SK-N-DZ (cell line): ENCODE results near the gene ASGR1.
A peak's percentile ranks its signal among the peaks of the same experiment; 100 is the strongest.
"Not testable (repeated sequence)": the region's sequence is repeated elsewhere in the genome, so short reads cannot be mapped to it uniquely, and the experiment has no call there.

Experiments
- DNase-seq: peaks from one replicate; pipeline ENCODE4 v3.0.0-alpha.2; 2015; ENCODE audit warnings: low spot score

The ASGR1 gene

GRCh38 chr17:7191069-7191468, 11.9 kb upstream of the ASGR1 start:
- no peak for DNase-seq

- no peak for DNase-seq
These were observed 11.2 kb upstream of the ASGR1 start for GRCh38 chr17:7190276-7190917.

- no peak for DNase-seq
These were observed 7.1 kb upstream of the ASGR1 start for GRCh38 chr17:7186241-7186640.

GRCh38 chr17:7184647-7185046, 5.5 kb upstream of the ASGR1 start:
- no peak for DNase-seq

- no peak for DNase-seq
These were observed 4.9 kb upstream of the ASGR1 start for GRCh38 chr17:7184091-7184488.

GRCh38 chr17:7183433-7184090, 4.4 kb upstream of the ASGR1 start:
- no peak for DNase-seq

- not testable (repeated sequence) for DNase-seq
These were observed 2.9 kb upstream of the ASGR1 start for GRCh38 chr17:7182101-7182500.

GRCh38 chr17:7178973-7179316, 225 bp downstream of the ASGR1 start:
- DNase-seq, result no peak

- no peak for DNase-seq
These were observed 1.2 kb downstream of the ASGR1 start for GRCh38 chr17:7177954-7178477.

GRCh38 chr17:7177191-7177953, 1.8 kb downstream of the ASGR1 start:
- peak; percentile 82 for DNase-seq

GRCh38 chr17:7176841-7177190, 2.4 kb downstream of the ASGR1 start:
- DNase-seq, result no peak

GRCh38 chr17:7176107-7176840, 2.9 kb downstream of the ASGR1 start:
- DNase-seq, result no peak

GRCh38 chr17:7175330-7175733, 3.8 kb downstream of the ASGR1 start:
- no peak for DNase-seq

GRCh38 chr17:7174603-7175326, 4.4 kb downstream of the ASGR1 start:
- DNase-seq, result no peak

- peak; percentile 59 for DNase-seq
These were observed 5.2 kb downstream of the ASGR1 start for GRCh38 chr17:7173687-7174602.

- not testable (repeated sequence) for DNase-seq
These were observed 6.5 kb downstream of the ASGR1 start for GRCh38 chr17:7172522-7173191.

- not testable (repeated sequence) for DNase-seq
These were observed 9.6 kb downstream of the ASGR1 start for GRCh38 chr17:7169565-7169908.

- DNase-seq, result not testable (repeated sequence)
These were observed 10.2 kb downstream of the ASGR1 start for GRCh38 chr17:7168841-7169564.

- no peak for DNase-seq
These were observed 11.3 kb downstream of the ASGR1 start for GRCh38 chr17:7167832-7168231.
